Hepatocyte (in vitro differentiated cells): ENCODE data around the gene PRR23E. TPM values are rescaled to one million over a fixed set of nuclear protein-coding genes. Genes with fewer than 3 reads are reported as not detected.

Experiments used
- DNase-seq: peaks from one replicate; pipeline ENCODE4 v3.0.0-alpha.2; 2016; ENCODE audit warnings: low spot score
- H2AFZ ChIP-seq: fragments of 200-600 bp; sonication (generic); 2 replicates; pipeline ENCODE4 v1.6.0; 2016; ENCODE audit warnings: antibody characterized with exemption, mild to moderate bottlenecking
- H3K27ac ChIP-seq: fragments of 200-600 bp; sonication (generic); 2 replicates; pipeline ENCODE4 v1.5.1; 2016; ENCODE audit warnings: mild to moderate bottlenecking
- H3K27me3 ChIP-seq: fragments of 200-600 bp; sonication (generic); 2 replicates; pipeline ENCODE4 v1.6.1; 2016
- H3K36me3 ChIP-seq: fragments of 200-600 bp; sonication (generic); replicated peaks from 2 replicates; pipeline ENCODE4 v1.5.1; 2016; ENCODE audit warnings: low read depth; ENCODE audit not compliant: insufficient read depth
- H3K4me1 ChIP-seq: fragments of 200-600 bp; sonication (generic); 2 replicates; pipeline ENCODE4 v1.5.1; 2016; ENCODE audit warnings: mild to moderate bottlenecking, moderate library complexity; ENCODE audit not compliant: insufficient read depth
- H3K4me2 ChIP-seq: fragments of 200-600 bp; sonication (generic); 2 replicates; pipeline ENCODE4 v1.6.0; 2016
- H3K4me3 ChIP-seq: fragments of 200-600 bp; sonication (generic); 2 replicates; pipeline ENCODE4 v1.5.1; 2016; ENCODE audit warnings: mild to moderate bottlenecking
- H3K79me2 ChIP-seq: fragments of 200-600 bp; sonication (generic); 2 replicates; pipeline ENCODE4 v1.6.0; 2017; ENCODE audit warnings: mild to moderate bottlenecking
- H3K9me2 ChIP-seq: fragments of 200-600 bp; sonication (generic); replicated peaks from 2 replicates; pipeline ENCODE4 v1.6.0; 2017; ENCODE audit warnings: mild to moderate bottlenecking; ENCODE audit not compliant: insufficient read depth
- H3K9me3 ChIP-seq: fragments of 200-600 bp; sonication (generic); 2 replicates; pipeline ENCODE4 v1.5.1; 2016; ENCODE audit warnings: low read depth, mild to moderate bottlenecking
- H4K20me1 ChIP-seq: fragments of 200-600 bp; sonication (generic); 2 replicates; pipeline ENCODE4 v1.6.0; 2016; ENCODE audit warnings: mild to moderate bottlenecking; ENCODE audit not compliant: insufficient read depth, poor library complexity, severe bottlenecking
- CTCF ChIP-seq: fragments of 200-600 bp; sonication (generic); IDR thresholded peaks from 2 replicates; pipeline ENCODE4 v1.5.1; 2016; ENCODE audit warnings: antibody characterized with exemption, mild to moderate bottlenecking; ENCODE audit not compliant: poor library complexity
- EZH2 ChIP-seq: fragments of 200-600 bp; sonication (generic); IDR thresholded peaks from 2 replicates; pipeline ENCODE4 v1.6.1; 2016; ENCODE audit warnings: antibody characterized with exemption, mild to moderate bottlenecking, borderline replicate concordance
- EZH2phosphoT487 ChIP-seq: fragments of 200-600 bp; sonication (generic); IDR thresholded peaks from one replicate; pipeline ENCODE4 v1.6.1; 2018; ENCODE audit warnings: antibody characterized with exemption, mild to moderate bottlenecking, low read depth, moderate library complexity; ENCODE audit not compliant: unreplicated experiment, severe bottlenecking
- WGBS: methylation state at CpG from one replicate; pipeline ENCODE4 v1.1.6; 2016; ENCODE audit warnings: low lambda C conversion rate; ENCODE audit errors: missing lambda C conversion rate; 5-methylcytosine and 5-hydroxymethylcytosine counted together
- polyA plus RNA-seq: library from polyadenylated mRNA; unstranded; fragments of >200 nt; fragmentation: Nextera tagmentation; extraction: Ambion mirVana; gene quantifications from 2 replicates; pipeline ENCODE4 v1.2.1, GENCODE V29; 2016
- total RNA-seq: library from RNA; depleted of rRNA; stranded (reverse); fragments of >200 nt; gene quantifications from 2 replicates; pipeline ENCODE4 v1.2.3, GENCODE V29; 2014

PRR23E gene
- total and polyA plus RNA-seq, 2 experiments from 2014 or later: not detected

- Histone ChIP-seq H3K9me3 (peaks cover 3% of the 10 kb centered on the region), H3K36me3 (no peaks in the 10 kb centered on the region), H3K27ac (no peak overlapping the region), H3K4me1 (no peaks in the 10 kb centered on the region), H3K4me2 (no peak overlapping the region), H2AFZ (no peak overlapping the region), H4K20me1 (no peaks in the 10 kb centered on the region), H3K79me2 (no peaks in the 10 kb centered on the region), H3K4me3 (no peak overlapping the region), H3K9me2 (no peaks in the 10 kb centered on the region), H3K27me3 (no peaks in the 10 kb centered on the region)
- TF ChIP-seq EZH2 (no peak), EZH2phosphoT487 (no peak), CTCF (no peak)
- no peak for DNase-seq
- 85% methylated on average over 2 of the region's 2 CpGs for WGBS
Measured at GRCh38 chr3:127228866-127229265, 35.9 kb downstream of the PRR23E start.

GRCh38 chr3:127233371-127233770 is 40.4 kb downstream of the PRR23E start:
- WGBS: 33% methylated on average over 3 of the region's 3 CpGs
- DNase-seq: peak; percentile 62
- TF ChIP-seq EZH2 (no peak), EZH2phosphoT487 (no peak), CTCF (no peak)

GRCh38 chr3:127234778-127235177 is 41.8 kb downstream of the PRR23E start:
- no peaks in the 10 kb centered on the region for H4K20me1 ChIP-seq
- no peaks in the 10 kb centered on the region for H3K36me3 ChIP-seq
- no peaks in the 10 kb centered on the region for H3K9me2 ChIP-seq
- H3K27ac ChIP-seq: no peak overlapping the region
- TF ChIP-seq EZH2 (no peak), EZH2phosphoT487 (no peak), CTCF (no peak)
- H2AFZ ChIP-seq: no peak overlapping the region
- peaks cover 9% of the 10 kb centered on the region for H3K27me3 ChIP-seq
- no peaks in the 10 kb centered on the region for H3K79me2 ChIP-seq
- H3K4me1 ChIP-seq: no peaks in the 10 kb centered on the region
- no peak overlapping the region for H3K4me3 ChIP-seq
- H3K4me2 ChIP-seq: no peak overlapping the region
- DNase-seq: no peak
- no peaks in the 10 kb centered on the region for H3K9me3 ChIP-seq

More at GRCh38 chr3:127233371-127233770, 40.4 kb downstream of the PRR23E start:
- no peaks in the 10 kb centered on the region for H3K4me1 ChIP-seq
- H4K20me1 ChIP-seq: no peaks in the 10 kb centered on the region
- H2AFZ ChIP-seq: no peak overlapping the region
- no peaks in the 10 kb centered on the region for H3K9me2 ChIP-seq
- no peak overlapping the region for H3K4me2 ChIP-seq
- no peaks in the 10 kb centered on the region for H3K9me3 ChIP-seq
- no peaks in the 10 kb centered on the region for H3K36me3 ChIP-seq
- peaks cover 2% of the 10 kb centered on the region for H3K27me3 ChIP-seq
- H3K27ac ChIP-seq: no peak overlapping the region
- no peak overlapping the region for H3K4me3 ChIP-seq
- no peaks in the 10 kb centered on the region for H3K79me2 ChIP-seq

GRCh38 chr3:127235706-127236105 is 42.8 kb downstream of the PRR23E start:
- H3K9me2 ChIP-seq: no peaks in the 10 kb centered on the region
- H3K79me2 ChIP-seq: no peaks in the 10 kb centered on the region
- H3K4me2 ChIP-seq: no peak overlapping the region
- no peak overlapping the region for H3K4me3 ChIP-seq
- H4K20me1 ChIP-seq: no peaks in the 10 kb centered on the region
- no peak overlapping the region for H2AFZ ChIP-seq
- H3K36me3 ChIP-seq: no peaks in the 10 kb centered on the region
- H3K27ac ChIP-seq: no peak overlapping the region
- H3K9me3 ChIP-seq: no peaks in the 10 kb centered on the region
- no peaks in the 10 kb centered on the region for H3K4me1 ChIP-seq
- TF ChIP-seq EZH2phosphoT487 (no peak), EZH2 (no peak), CTCF (no peak)
- WGBS: 70% methylated on average over 3 of the region's 3 CpGs
- no peak for DNase-seq
- peaks cover 9% of the 10 kb centered on the region for H3K27me3 ChIP-seq
